C4-2B (cell line): ENCODE results near the gene ICAM5.

ENCODE experiments used
- ZFX ChIP-seq: fragments of 450-650 bp; IDR thresholded peaks from 2 replicates; pipeline ENCODE4 v1.6.1; 2017
- TF ChIP-seq, protein P1 (sequence below): fragments of 450-650 bp; conservative IDR thresholded peaks from 2 replicates; pipeline ENCODE4 v1.5.1; 2017; ENCODE audit warnings: mild to moderate bottlenecking

DNA sequence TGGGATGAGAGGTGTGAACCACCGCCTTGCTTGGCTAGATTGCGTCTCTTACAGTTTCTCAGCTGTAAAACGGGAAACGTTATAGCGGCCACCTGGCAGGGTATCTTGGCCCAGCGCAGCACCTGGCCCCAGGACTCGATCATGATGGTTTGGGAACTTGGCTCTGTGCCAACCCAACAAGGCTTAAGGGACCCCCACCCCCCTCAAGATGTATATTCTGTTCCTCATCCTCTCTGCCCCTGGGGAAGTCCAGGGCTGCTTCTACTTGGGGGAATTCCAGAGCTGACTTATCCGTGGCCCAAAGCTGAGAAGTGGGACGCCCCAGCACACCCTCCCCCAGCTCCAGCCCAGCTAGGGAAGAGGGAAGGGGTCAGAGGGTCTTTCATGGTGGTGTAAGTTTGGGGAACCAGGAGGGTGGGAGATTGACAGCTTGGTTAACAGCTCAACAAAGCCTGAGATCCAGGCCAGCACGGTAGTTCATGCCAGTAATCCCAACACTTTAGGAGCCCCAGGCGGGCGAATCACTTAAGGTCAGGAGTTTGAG lies 18.1 kb upstream of the ICAM5 start:
- TF ChIP-seq, protein P1, sequence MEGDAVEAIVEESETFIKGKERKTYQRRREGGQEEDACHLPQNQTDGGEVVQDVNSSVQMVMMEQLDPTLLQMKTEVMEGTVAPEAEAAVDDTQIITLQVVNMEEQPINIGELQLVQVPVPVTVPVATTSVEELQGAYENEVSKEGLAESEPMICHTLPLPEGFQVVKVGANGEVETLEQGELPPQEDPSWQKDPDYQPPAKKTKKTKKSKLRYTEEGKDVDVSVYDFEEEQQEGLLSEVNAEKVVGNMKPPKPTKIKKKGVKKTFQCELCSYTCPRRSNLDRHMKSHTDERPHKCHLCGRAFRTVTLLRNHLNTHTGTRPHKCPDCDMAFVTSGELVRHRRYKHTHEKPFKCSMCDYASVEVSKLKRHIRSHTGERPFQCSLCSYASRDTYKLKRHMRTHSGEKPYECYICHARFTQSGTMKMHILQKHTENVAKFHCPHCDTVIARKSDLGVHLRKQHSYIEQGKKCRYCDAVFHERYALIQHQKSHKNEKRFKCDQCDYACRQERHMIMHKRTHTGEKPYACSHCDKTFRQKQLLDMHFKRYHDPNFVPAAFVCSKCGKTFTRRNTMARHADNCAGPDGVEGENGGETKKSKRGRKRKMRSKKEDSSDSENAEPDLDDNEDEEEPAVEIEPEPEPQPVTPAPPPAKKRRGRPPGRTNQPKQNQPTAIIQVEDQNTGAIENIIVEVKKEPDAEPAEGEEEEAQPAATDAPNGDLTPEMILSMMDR, result no peak
- TF ChIP-seq ZFX, result no peak
